GM06990 (cell line): ENCODE data around the gene P4HTM.

ENCODE experiments used
- DNase-seq: peaks from one replicate; pipeline ENCODE4 v3.0.0-alpha.2; 2011; ENCODE audit not compliant: insufficient read length; ENCODE audit errors: extremely low read depth
- H3K27me3 ChIP-seq: replicated peaks from 2 replicates; pipeline ENCODE4 v1.6.0; 2011; ENCODE audit warnings: low read length; ENCODE audit not compliant: control insufficient read depth, insufficient read depth
- H3K36me3 ChIP-seq: 2 replicates; pipeline ENCODE4 v1.5.1; 2011; ENCODE audit warnings: low read length; ENCODE audit not compliant: control insufficient read depth, insufficient read depth
- H3K4me3 ChIP-seq: replicated peaks from 2 replicates; pipeline ENCODE4 v1.5.1; 2011; ENCODE audit warnings: low read depth, mild to moderate bottlenecking, control low read depth, low read length
- CTCF ChIP-seq: IDR thresholded peaks from 2 replicates; pipeline ENCODE4 v1.5.1; 2011; ENCODE audit warnings: low read length, control low read depth, mild to moderate bottlenecking, inconsistent platforms; ENCODE audit not compliant: insufficient read depth, poor library complexity, severe bottlenecking

P4HTM gene

DNA sequence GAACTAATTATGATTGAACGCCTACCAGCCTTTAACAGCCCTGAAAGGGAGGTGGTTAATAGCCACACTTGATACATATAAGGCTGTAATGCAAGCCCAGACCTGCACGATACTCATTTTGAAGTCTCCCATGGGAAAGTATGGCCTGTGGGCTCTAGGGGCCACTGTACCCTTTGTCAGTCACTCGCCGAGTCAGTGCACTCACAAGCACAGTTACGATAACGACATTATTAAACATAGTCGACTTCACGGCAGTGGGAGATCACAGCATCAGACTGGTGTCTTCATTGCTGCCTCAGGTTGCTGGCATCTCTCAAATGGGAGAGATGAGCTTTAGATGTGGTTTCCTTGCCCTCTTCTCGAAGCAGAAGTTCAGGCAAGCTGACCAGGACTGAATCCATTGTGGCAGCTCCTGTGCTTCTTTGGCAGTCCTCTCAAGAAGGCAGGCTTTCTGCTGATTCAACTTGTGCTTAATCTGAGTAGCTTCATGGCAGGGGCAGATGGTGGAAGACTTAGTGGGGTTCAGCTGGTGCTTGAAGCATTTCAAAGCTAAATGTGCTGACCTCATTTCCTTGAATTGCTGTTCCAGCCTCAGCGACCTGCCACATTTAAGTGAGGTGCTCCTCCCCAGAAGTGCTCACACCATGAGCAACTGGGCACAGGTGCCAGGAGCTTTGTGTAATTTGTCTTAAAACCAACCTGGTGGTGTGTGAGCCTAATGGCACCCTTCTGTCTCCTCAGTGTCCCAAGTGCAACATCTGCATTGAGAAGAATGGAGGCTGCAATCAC is 15.8 kb upstream of the P4HTM start:
- Histone ChIP-seq H3K27me3 (no peaks in the 10 kb centered on the region), H3K36me3 (peaks cover 34% of the 10 kb centered on the region), H3K4me3 (no peak overlapping the region)
- TF ChIP-seq CTCF = no peak
- no peak for DNase-seq

DNA sequence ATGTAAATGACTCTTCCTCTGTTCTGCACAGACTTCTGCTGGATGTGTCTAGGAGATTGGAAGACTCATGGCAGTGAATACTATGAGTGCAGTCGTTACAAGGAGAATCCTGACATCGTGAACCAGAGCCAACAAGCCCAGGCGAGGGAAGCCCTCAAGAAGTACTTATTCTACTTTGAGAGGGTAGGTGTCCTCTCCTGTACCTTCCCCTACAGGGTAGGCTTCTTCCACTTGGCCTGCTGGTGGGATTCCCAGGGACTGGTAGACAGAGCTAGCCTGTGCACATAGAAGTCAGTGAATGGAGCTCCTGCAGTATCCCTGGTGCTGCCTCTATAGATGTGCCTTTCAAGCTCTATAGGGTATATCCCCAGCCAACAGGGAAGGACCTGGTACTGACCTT is 10.6 kb upstream of the P4HTM start:
- H3K4me3 ChIP-seq = no peak overlapping the region
- DNase-seq = no peak
- no peaks in the 10 kb centered on the region for H3K27me3 ChIP-seq
- peaks cover 30% of the 10 kb centered on the region for H3K36me3 ChIP-seq
- no peak for TF ChIP-seq CTCF

DNA sequence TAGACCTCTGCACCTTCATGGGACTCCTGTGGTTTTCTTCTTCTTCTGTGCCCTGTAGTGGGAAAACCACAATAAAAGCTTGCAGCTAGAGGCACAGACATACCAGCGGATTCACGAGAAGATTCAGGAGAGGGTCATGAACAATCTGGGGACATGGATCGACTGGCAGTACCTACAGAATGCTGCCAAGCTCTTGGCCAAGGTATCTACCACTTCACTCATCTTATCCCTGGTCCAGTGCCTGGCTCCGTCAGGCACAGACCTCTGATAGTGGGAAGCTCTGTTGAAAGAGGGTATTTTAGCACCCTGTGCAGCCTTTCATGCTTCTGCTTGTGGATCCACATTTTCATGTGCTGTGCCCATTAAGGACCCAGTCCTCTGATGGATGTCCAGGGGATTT is 9.7 kb upstream of the P4HTM start:
- no peaks in the 10 kb centered on the region for H3K27me3 ChIP-seq
- no peak for DNase-seq
- no peak for TF ChIP-seq CTCF
- peaks cover 30% of the 10 kb centered on the region for H3K36me3 ChIP-seq
- no peak overlapping the region for H3K4me3 ChIP-seq

GRCh38 chr3:48982016-48982415 is 8.0 kb upstream of the P4HTM start:
- peaks cover 34% of the 10 kb centered on the region for H3K36me3 ChIP-seq
- no peak for TF ChIP-seq CTCF
- H3K4me3 ChIP-seq = no peak overlapping the region
- H3K27me3 ChIP-seq = no peaks in the 10 kb centered on the region
- no peak for DNase-seq

- H3K36me3 ChIP-seq = peaks cover 31% of the 10 kb centered on the region
- no peak overlapping the region for H3K4me3 ChIP-seq
- no peak for TF ChIP-seq CTCF
- H3K27me3 ChIP-seq = no peaks in the 10 kb centered on the region
- no peak for DNase-seq
Measured at GRCh38 chr3:48982686-48983085, 7.4 kb upstream of the P4HTM start.
